Duodenal mucosa (tissue), 2 donors: ENCODE measurements around the gene ASS1.
A peak's percentile ranks its signal among the peaks of the same experiment; 100 is the strongest.

Experiments used
- H3K27ac ChIP-seq: one replicate; pipeline ENCODE4 v1.7.0; 2013; ENCODE audit warnings: low read depth, low read length
- H3K27me3 ChIP-seq, 2 donors: one replicate each; pipeline ENCODE4 v1.7.0; 2013; ENCODE audit warnings: low read length in 2 of 2, control low read depth in 1 of 2; ENCODE audit not compliant: insufficient read depth in 2 of 2, control insufficient read depth in 1 of 2
- H3K36me3 ChIP-seq, 2 donors: one replicate each; pipeline ENCODE4 v1.7.0; 2013; ENCODE audit warnings: low read length in 2 of 2, control low read depth in 1 of 2; ENCODE audit not compliant: insufficient read depth in 2 of 2, control insufficient read depth in 1 of 2
- H3K4me1 ChIP-seq, 2 donors: one replicate each; pipeline ENCODE4 v1.7.0; 2013; ENCODE audit warnings: low read length in 2 of 2, control low read depth in 1 of 2; ENCODE audit not compliant: insufficient read depth in 2 of 2, control insufficient read depth in 1 of 2
- H3K4me3 ChIP-seq, 2 donors: one replicate each; pipeline ENCODE4 v1.7.0; 2013; ENCODE audit warnings: low read length in 2 of 2, low read depth in 1 of 2
- H3K9ac ChIP-seq, 2 donors: one replicate each; pipeline ENCODE4 v1.7.0; 2013; ENCODE audit warnings: low read length in 2 of 2, low read depth in 1 of 2
- H3K9me3 ChIP-seq, 2 donors: one replicate each; pipeline ENCODE4 v1.7.0; 2013; ENCODE audit warnings: low read length in 2 of 2, control low read depth in 1 of 2; ENCODE audit not compliant: control insufficient read depth in 1 of 2

ASS1 gene

DNA sequence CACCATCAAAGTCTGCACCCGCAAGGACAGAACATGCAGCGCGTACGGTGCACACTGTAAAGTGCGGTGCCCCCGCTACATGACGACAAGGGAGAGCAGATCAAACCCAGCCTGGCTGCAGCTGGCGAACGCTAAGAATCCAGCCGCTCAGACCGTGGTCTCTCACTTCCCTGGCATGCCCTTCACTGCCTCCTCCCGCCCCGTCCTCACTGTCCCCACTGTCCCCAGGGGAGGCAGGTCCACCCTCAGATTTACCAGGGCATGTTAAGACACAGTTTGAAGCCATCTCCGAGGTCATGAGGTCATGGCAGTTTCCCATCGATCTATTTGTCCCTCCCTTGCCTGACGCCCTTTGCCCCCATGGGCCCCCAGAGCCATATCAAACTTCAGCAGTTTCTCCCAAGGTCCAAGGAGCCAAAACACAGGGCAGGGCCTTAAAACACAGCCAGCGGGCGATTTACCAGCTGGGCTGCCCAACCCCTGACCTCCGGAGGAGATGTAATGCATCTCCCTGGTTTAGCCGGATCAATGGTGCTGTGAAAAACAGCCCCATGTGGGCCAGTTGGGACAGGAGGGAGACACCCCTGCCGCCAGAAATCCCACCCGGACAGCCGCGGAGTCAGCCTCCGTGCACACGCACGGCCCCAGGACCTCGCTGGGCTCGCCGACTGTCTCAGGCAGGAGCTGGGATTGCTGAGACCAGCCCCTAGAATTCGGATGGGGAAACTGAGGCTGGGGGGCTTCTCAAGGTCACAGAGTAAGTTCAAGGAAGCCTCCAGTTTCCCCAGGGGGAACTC, 82.3 kb downstream of the ASS1 start:
- Histone ChIP-seq H3K36me3 (no peaks in the 10 kb centered on the region), H3K27ac (no peak overlapping the region), H3K4me1 (no peaks in the 10 kb centered on the region), H3K27me3 (no peaks in the 10 kb centered on the region), H3K4me3 (no peak overlapping the region), H3K9ac (no peak overlapping the region), H3K9me3 (no peaks in the 10 kb centered on the region)

DNA sequence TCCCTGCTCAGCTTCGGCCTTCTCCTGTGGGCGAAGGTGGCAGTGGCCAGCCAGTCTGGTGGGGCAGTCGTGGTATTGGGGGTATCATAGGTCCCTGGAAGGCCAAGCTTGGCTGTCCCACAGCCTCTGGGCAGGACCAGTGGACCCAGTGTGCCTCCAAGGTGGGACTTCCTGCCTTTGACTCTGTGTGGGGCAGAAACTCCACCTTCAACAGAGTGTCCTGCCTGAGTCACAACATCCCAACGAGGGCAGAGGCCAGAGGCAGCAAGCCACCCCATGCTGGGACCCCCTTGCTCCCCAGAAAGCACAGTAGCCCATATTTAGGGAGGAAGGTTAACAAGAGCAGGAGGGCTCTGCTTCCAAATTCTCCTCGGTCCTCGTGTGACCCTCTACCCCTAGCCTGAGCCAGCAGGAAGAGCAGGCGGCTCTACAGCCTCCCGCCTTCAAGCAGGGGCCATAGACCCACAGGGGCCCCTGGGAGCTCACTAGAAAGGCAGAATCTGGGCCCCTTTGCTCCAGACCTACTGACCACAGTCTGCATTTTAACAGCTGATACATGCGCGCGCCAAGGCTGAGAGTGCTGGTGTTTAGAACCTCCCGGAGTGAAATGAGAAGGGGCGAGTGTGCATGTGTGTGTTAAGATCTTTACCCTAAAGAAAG, 83.0 kb downstream of the ASS1 start:
- no peaks in the 10 kb centered on the region for H3K9me3 ChIP-seq
- H3K4me3 ChIP-seq: no peak overlapping the region
- H3K4me1 ChIP-seq: no peaks in the 10 kb centered on the region
- H3K27me3 ChIP-seq: no peaks in the 10 kb centered on the region
- H3K27ac ChIP-seq: no peak overlapping the region
- H3K9ac ChIP-seq: no peak overlapping the region
- H3K36me3 ChIP-seq: no peaks in the 10 kb centered on the region

- H3K9ac ChIP-seq: no peak overlapping the region
- no peaks in the 10 kb centered on the region for H3K27me3 ChIP-seq
- no peak overlapping the region for H3K27ac ChIP-seq
- no peaks in the 10 kb centered on the region for H3K4me1 ChIP-seq
- no peaks in the 10 kb centered on the region for H3K36me3 ChIP-seq
- H3K9me3 ChIP-seq: no peaks in the 10 kb centered on the region
- H3K4me3 ChIP-seq: no peak overlapping the region
Observed at GRCh38 chr9:130528674-130529073, 83.9 kb downstream of the ASS1 start.

DNA sequence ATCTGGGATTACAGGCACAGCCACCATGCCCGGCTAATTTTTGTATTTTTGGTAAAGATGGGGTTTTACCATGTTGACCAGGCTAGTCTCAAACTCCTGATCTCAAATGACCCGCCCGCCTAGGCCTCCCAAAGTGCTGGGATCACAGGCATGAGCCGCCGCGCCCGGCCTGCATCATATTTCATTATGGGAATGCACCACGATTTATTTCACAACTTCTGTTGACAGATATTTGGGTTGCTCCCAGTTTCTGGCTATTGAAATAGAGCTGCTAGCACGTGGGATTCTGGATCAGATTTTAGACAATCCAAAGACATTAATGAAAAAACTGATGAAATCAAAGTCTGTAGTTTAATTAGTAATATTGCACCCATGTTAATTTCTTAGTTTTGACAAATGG, 86.2 kb downstream of the ASS1 start:
- no peak overlapping the region for H3K4me3 ChIP-seq
- no peak overlapping the region for H3K9ac ChIP-seq
- H3K36me3 ChIP-seq: no peaks in the 10 kb centered on the region
- no peak overlapping the region for H3K27ac ChIP-seq
- peaks cover 8% of the 10 kb centered on the region in 2 donors for H3K27me3 ChIP-seq
- no peaks in the 10 kb centered on the region for H3K9me3 ChIP-seq
- no peaks in the 10 kb centered on the region for H3K4me1 ChIP-seq

DNA sequence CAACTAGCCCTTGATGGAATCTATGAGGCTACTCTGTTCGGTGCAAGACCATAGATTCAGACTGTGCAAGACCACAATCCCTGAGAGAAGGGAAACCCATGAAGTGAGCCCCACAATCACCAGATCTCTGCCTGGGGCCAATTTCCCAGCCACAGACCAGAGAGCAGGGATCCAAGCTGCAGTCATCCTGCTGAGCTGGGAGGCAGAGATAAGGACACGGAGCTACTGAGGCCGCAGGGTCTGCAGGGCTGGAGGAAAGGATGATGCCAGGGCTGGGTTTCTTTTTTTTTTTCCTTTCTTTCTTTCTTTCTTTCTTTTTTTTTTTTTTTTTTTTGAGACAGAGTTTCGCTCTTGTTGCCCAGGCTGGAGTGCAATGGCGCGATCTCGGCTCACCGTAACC, 86.9 kb downstream of the ASS1 start:
- Histone ChIP-seq H3K9me3 (no peaks in the 10 kb centered on the region), H3K4me1 (no peaks in the 10 kb centered on the region), H3K4me3 (no peak overlapping the region), H3K36me3 (no peaks in the 10 kb centered on the region), H3K27ac (no peak overlapping the region), H3K27me3 (peaks cover 14 to 16% of the 10 kb centered on the region in 2 donors), H3K9ac (no peak overlapping the region)

DNA sequence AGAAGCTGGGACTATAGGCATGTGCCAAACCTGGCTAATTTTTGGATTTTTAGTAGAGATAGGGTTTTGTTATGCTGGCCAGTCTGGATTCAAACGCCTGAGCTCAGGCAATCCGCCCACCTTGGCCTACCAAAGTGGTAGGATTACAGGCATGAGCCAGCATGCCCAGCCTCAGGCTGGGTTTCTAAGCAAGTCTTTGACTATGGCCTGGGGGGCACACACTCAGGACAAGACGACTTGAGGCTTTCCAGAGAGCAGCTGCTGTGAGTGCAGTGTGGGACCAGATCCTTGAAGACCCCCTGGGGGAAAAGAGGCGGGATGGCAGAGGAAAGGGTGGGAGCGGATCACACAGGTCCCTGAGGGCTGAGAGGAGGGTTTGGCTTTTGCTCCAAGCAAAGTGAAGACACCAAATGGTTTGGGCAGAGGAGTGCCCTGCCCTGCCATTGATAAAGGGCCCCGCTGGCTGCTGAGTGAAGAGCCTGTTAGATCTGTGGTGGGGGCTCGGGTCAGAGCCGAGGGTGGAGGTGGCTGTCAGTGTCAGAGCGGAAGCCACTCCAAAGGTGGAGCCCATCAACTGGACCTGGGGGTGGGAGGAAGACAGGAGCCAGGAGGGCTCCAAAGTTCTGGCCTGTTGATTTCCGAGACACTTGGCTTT, 87.8 kb downstream of the ASS1 start:
- Histone ChIP-seq H3K27me3 (peaks cover 22 to 24% of the 10 kb centered on the region in 2 donors), H3K4me1 (no peaks in the 10 kb centered on the region), H3K4me3 (no peak overlapping the region), H3K9ac (no peak overlapping the region), H3K9me3 (no peaks in the 10 kb centered on the region), H3K36me3 (no peaks in the 10 kb centered on the region), H3K27ac (no peak overlapping the region)

DNA sequence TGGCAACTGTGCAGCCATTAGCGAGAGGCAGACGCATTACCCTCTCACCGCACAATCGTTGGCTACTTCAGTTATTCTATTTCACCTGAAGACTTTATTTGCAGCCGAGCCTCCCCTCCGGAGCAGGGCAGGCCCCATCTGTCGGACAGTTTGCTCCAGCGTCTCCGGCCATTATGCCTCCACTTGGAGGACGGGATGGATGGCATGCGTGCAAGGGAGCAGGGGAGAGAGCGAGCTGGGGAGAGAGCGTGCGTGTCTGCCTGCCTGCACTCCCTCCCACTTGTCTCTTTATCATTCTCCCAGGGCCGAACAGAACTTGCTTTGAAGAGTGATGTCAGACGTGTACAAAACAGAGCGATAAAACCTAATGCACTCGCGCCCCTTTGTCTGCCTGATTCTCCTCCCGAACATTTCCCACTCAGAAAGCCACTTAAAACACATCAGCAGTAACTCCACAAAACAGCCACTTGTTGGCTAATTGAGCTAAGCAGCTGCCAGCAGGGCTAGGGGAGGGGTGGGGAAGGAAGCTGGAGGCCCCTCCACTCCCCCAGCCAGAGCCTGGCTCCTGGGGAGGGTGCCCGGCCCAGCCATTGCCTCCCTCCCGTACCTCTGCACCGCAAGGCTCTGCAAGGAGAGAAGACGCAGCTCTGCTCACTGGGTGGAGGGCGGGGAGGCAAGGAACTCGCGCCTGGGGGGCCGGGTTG, 91.2 kb downstream of the ASS1 start:
- H3K9ac ChIP-seq: no peak overlapping the region

GRCh38 chr9:130536701-130537107, 91.9 kb downstream of the ASS1 start:
- Histone ChIP-seq H3K4me1 (no peaks in the 10 kb centered on the region), H3K9ac (no peak overlapping the region), H3K9me3 (no peaks in the 10 kb centered on the region), H3K4me3 (no peak overlapping the region), H3K27ac (no peak overlapping the region), H3K27me3 (peaks cover 38 to 41% of the 10 kb centered on the region in 2 donors), H3K36me3 (no peaks in the 10 kb centered on the region)

More for the DNA sequence above, 91.2 kb downstream of the ASS1 start:
- H3K27me3 ChIP-seq: peaks cover 38 to 41% of the 10 kb centered on the region in 2 donors
- no peaks in the 10 kb centered on the region for H3K4me1 ChIP-seq
- no peaks in the 10 kb centered on the region for H3K36me3 ChIP-seq
- no peaks in the 10 kb centered on the region for H3K9me3 ChIP-seq
- H3K27ac ChIP-seq: no peak overlapping the region
- peak overlapping the region in 1 of 2 donors; percentile 37 for H3K4me3 ChIP-seq

GRCh38 chr9:130537346-130538050, 92.7 kb downstream of the ASS1 start:
- H3K27ac ChIP-seq: no peak overlapping the region
- H3K9ac ChIP-seq: no peak overlapping the region
- no peaks in the 10 kb centered on the region for H3K9me3 ChIP-seq
- H3K27me3 ChIP-seq: peaks cover 38 to 41% of the 10 kb centered on the region in 2 donors
- no peak overlapping the region for H3K4me3 ChIP-seq
- no peaks in the 10 kb centered on the region for H3K36me3 ChIP-seq
- no peaks in the 10 kb centered on the region for H3K4me1 ChIP-seq
